ENCODE data around the gene SOS1.
A peak's percentile ranks its signal among the peaks of the same experiment; 100 is the strongest.
"Not testable (repeated sequence)": the region's sequence is repeated elsewhere in the genome, so short reads cannot be mapped to it uniquely, and the experiment has no call there.

SOS1 gene

GRCh38 chr2:38947241-38948239 is 173.3 kb downstream of the SOS1 start:
- TF ChIP-seq CTCF (conservative IDR thresholded peaks at IDR 0.05; ENCODE audit: control insufficient read depth, insufficient read depth, low read depth, low read length): peak; percentile 75
- peak; percentile 74 for DNase-seq (ENCODE audit: low read depth)
- H3K4me3 ChIP-seq (ENCODE audit: control insufficient read depth, low read depth, low read length): no peak overlapping the region

- DNase-seq (ENCODE audit: low read depth): no peak
- H3K4me3 ChIP-seq (ENCODE audit: control insufficient read depth, low read depth, low read length): no peak overlapping the region
- no peak for TF ChIP-seq CTCF (conservative IDR thresholded peaks at IDR 0.05; ENCODE audit: control insufficient read depth, insufficient read depth, low read depth, low read length)
These were observed 174.9 kb downstream of the SOS1 start for GRCh38 chr2:38945911-38946310.

- no peak overlapping the region for H3K4me3 ChIP-seq (ENCODE audit: control insufficient read depth, low read depth, low read length)
These were observed 175.5 kb downstream of the SOS1 start for GRCh38 chr2:38945372-38945771.

GRCh38 chr2:38943784-38944183 is 177.1 kb downstream of the SOS1 start:
- no peak overlapping the region for H3K4me3 ChIP-seq (ENCODE audit: control insufficient read depth, low read depth, low read length)
- TF ChIP-seq CTCF (conservative IDR thresholded peaks at IDR 0.05; ENCODE audit: control insufficient read depth, insufficient read depth, low read depth, low read length): no peak
- no peak for DNase-seq (ENCODE audit: low read depth)

More at GRCh38 chr2:38945372-38945771, 175.5 kb downstream of the SOS1 start:
- DNase-seq (ENCODE audit: low read depth): no peak
- TF ChIP-seq CTCF (conservative IDR thresholded peaks at IDR 0.05; ENCODE audit: control insufficient read depth, insufficient read depth, low read depth, low read length): no peak

- TF ChIP-seq CTCF (conservative IDR thresholded peaks at IDR 0.05; ENCODE audit: control insufficient read depth, insufficient read depth, low read depth, low read length): no peak
- no peak overlapping the region for H3K4me3 ChIP-seq (ENCODE audit: control insufficient read depth, low read depth, low read length)
- DNase-seq (ENCODE audit: low read depth): peak; percentile 11
These were observed 180.1 kb downstream of the SOS1 start for GRCh38 chr2:38940746-38941145.

GRCh38 chr2:38937548-38937947 is 183.3 kb downstream of the SOS1 start:
- H3K4me3 ChIP-seq (ENCODE audit: control insufficient read depth, low read depth, low read length): no peak overlapping the region
- no peak for DNase-seq (ENCODE audit: low read depth)
- no peak for TF ChIP-seq CTCF (conservative IDR thresholded peaks at IDR 0.05; ENCODE audit: control insufficient read depth, insufficient read depth, low read depth, low read length)

- DNase-seq (ENCODE audit: low read depth); H3K4me3 ChIP-seq (ENCODE audit: control insufficient read depth, low read depth, low read length): not testable (repeated sequence)
These were observed 184.3 kb downstream of the SOS1 start for GRCh38 chr2:38936516-38936915.
